GM19324 (cell line): Measurements from ENCODE around the gene CCDC172.

ENCODE experiments used
- ATAC-seq: cut with Tn5 transposase; IDR thresholded peaks from one replicate; pipeline ENCODE4 v1.9.1; 2021; ENCODE audit warnings: mild to moderate bottlenecking, moderate library complexity; ENCODE audit not compliant: unreplicated experiment, low FRiP score

The CCDC172 gene

GRCh38 chr10:116324227-116324950 lies at the start of gene CCDC172:
CCDC172 (plus strand) TSS chr10:116324448; CDS start chr10:116325012, 564 bp downstream.
- ATAC-seq: no peak

GRCh38 chr10:116276981-116277380 lies 47.3 kb upstream of the CCDC172 start:
- ATAC-seq: no peak

GRCh38 chr10:116278846-116279245 lies 45.4 kb upstream of the CCDC172 start:
- no peak for ATAC-seq

- ATAC-seq: no peak
These were observed 42.5 kb upstream of the CCDC172 start for GRCh38 chr10:116281775-116282174.

- no peak for ATAC-seq
These were observed 37.5 kb upstream of the CCDC172 start for GRCh38 chr10:116286626-116287200.

- no peak for ATAC-seq
These were observed 36.2 kb upstream of the CCDC172 start for GRCh38 chr10:116287906-116288501.

- no peak for ATAC-seq
These were observed 34.6 kb upstream of the CCDC172 start for GRCh38 chr10:116289652-116290051.

GRCh38 chr10:116292493-116292892 lies 31.8 kb upstream of the CCDC172 start:
- no peak for ATAC-seq

- no peak for ATAC-seq
These were observed 27.9 kb upstream of the CCDC172 start for GRCh38 chr10:116296291-116296721.

- ATAC-seq: no peak
These were observed 25.7 kb upstream of the CCDC172 start for GRCh38 chr10:116298586-116298985.

GRCh38 chr10:116300542-116300941 lies 23.7 kb upstream of the CCDC172 start:
- ATAC-seq: no peak

GRCh38 chr10:116304923-116305322 lies 19.3 kb upstream of the CCDC172 start:
- ATAC-seq: no peak

- no peak for ATAC-seq
These were observed 17.4 kb upstream of the CCDC172 start for GRCh38 chr10:116306847-116307246.

- ATAC-seq: no peak
These were observed 16.8 kb upstream of the CCDC172 start for GRCh38 chr10:116307455-116307854.

GRCh38 chr10:116311016-116311415 lies 13.2 kb upstream of the CCDC172 start:
- ATAC-seq: no peak

GRCh38 chr10:116311706-116312490 lies 12.3 kb upstream of the CCDC172 start:
- ATAC-seq: no peak

- no peak for ATAC-seq
These were observed 11.7 kb upstream of the CCDC172 start for GRCh38 chr10:116312548-116312947.

- ATAC-seq: no peak
These were observed 7.7 kb upstream of the CCDC172 start for GRCh38 chr10:116316503-116316902.

- no peak for ATAC-seq
These were observed 845 bp downstream of the CCDC172 start for GRCh38 chr10:116324951-116325635.

GRCh38 chr10:116325987-116326386 lies 1.7 kb downstream of the CCDC172 start:
- no peak for ATAC-seq
